A549 (cell line): ENCODE data around the gene SPRYD3. TPM values are rescaled to one million over a fixed set of nuclear protein-coding genes. Genes with fewer than 3 reads are reported as not detected.
"Not testable (repeated sequence)": the region's sequence is repeated elsewhere in the genome, so short reads cannot be mapped to it uniquely, and the experiment has no call there.

Source experiments
- ATAC-seq, 2 experiments: fragments of 200-7000 bp in 1 of 2; fragments of >200 bp in 1 of 2; cut with Nextera tagmentation in 1 of 2; cut with Tn5 transposase in 1 of 2; 3 replicates each; pipeline versions ENCODE4 v1.8.0 to v1.9.1; 2018 to 2020; ENCODE audit warnings: mild to moderate bottlenecking in 1 of 2, moderate library complexity in 1 of 2
- CTCF ChIA-PET: fragments of 300-600 bp; sonication (Branson Sonifier 250); formaldehyde crosslinking; extraction: SDS; loops from one replicate; lab custom pipeline; 2021; ENCODE audit warnings: antibody characterized with exemption, inconsistent platforms; lab: Yijun Ruan, JAX
- POLR2A ChIA-PET: fragments of 350-600 bp; formaldehyde crosslinking; extraction: SDS; loops from one replicate; lab custom pipeline; 2021; ENCODE audit warnings: antibody characterized with exemption, inconsistent platforms; lab: Yijun Ruan, JAX
- DNase-seq, 2 experiments: peaks; one replicate each; pipeline versions ENCODE4 v3.0.0 to v3.0.0-alpha.2; 2011 to 2016; ENCODE audit warnings: low read depth in 1 of 2, low spot score in 1 of 2
- FAIRE-seq: peaks from 2 replicates; lab custom pipeline; 2011; peaks lifted over from hg19 to GRCh38; lab: Jason Lieb, UNC
- H3K27ac ChIP-seq, 2 experiments: fragments of >200 bp; sonication (Bioruptor Twin); formaldehyde crosslinking; 3 replicates each; pipeline ENCODE4 v1.5.1; 2016 to 2017
- H3K4me1 ChIP-seq: fragments of >200 bp; sonication (Bioruptor Twin); formaldehyde crosslinking; 3 replicates; pipeline ENCODE4 v1.6.1; 2016
- H3K4me2 ChIP-seq: fragments of >200 bp; sonication (Bioruptor Twin); formaldehyde crosslinking; 3 replicates; pipeline ENCODE4 v1.6.1; 2016
- H3K4me3 ChIP-seq: fragments of >200 bp; sonication (Bioruptor Twin); formaldehyde crosslinking; 3 replicates; pipeline ENCODE4 v1.5.1; 2016
- H3K9me3 ChIP-seq: fragments of >200 bp; sonication (Bioruptor Twin); formaldehyde crosslinking; 3 replicates; pipeline ENCODE4 v1.6.1; 2016
- BHLHE40 ChIP-seq: IDR thresholded peaks from 2 replicates; pipeline ENCODE4 v1.6.1; 2012; ENCODE audit warnings: low read depth, low read length, inconsistent platforms
- EHF ChIP-seq: fragments of 250-450 bp; sonication (Bioruptor Pico); IDR thresholded peaks from 2 replicates; pipeline ENCODE4 v1.5.0; 2020; ENCODE audit warnings: mild to moderate bottlenecking
- EHMT2 ChIP-seq: fragments of 200-600 bp; sonication (generic); IDR thresholded peaks from 2 replicates; pipeline ENCODE4 v1.6.1; 2016; ENCODE audit warnings: antibody characterized with exemption, low read depth, mild to moderate bottlenecking, moderate library complexity
- ELK1 ChIP-seq: fragments of 150-350 bp; IDR thresholded peaks from 2 replicates; pipeline ENCODE4 v1.6.1; 2014; ENCODE audit warnings: low read depth, mild to moderate bottlenecking, low read length
- ESRRA ChIP-seq: fragments of 150-350 bp; IDR thresholded peaks from 2 replicates; pipeline ENCODE4 v1.6.1; 2014; ENCODE audit warnings: mild to moderate bottlenecking, low read length, borderline replicate concordance
- HES2 ChIP-seq: fragments of >200 bp; sonication (Bioruptor Twin); formaldehyde crosslinking; IDR thresholded peaks from 2 replicates; pipeline ENCODE4 v1.6.1; 2016
- HOXA7 ChIP-seq: fragments of 250-450 bp; sonication (Bioruptor Pico); IDR thresholded peaks from 2 replicates; pipeline ENCODE4 v1.5.0; 2020; ENCODE audit warnings: mild to moderate bottlenecking, moderate library complexity
- JUN ChIP-seq, 2 experiments: fragments of >200 bp; sonication (Bioruptor Twin); formaldehyde crosslinking; IDR thresholded peaks; 2 replicates in 1 of 2; 3 replicates in 1 of 2; pipeline ENCODE4 v1.6.1; 2016 to 2017
- KDM1A ChIP-seq: fragments of 200-600 bp; sonication (generic); IDR thresholded peaks from 2 replicates; pipeline ENCODE4 v1.6.1; 2016; ENCODE audit warnings: low read depth, mild to moderate bottlenecking
- NFE2L2 ChIP-seq: fragments of 150-350 bp; conservative IDR thresholded peaks from 2 replicates; pipeline ENCODE4 v1.6.1; 2014; ENCODE audit warnings: low read length
- PHF8 ChIP-seq: fragments of 200-600 bp; sonication (generic); IDR thresholded peaks from 2 replicates; pipeline ENCODE4 v1.6.1; 2016; ENCODE audit warnings: low read depth, mild to moderate bottlenecking, antibody characterized with exemption, moderate library complexity, borderline replicate concordance
- POLR2AphosphoS2 ChIP-seq: conservative IDR thresholded peaks from 2 replicates; pipeline ENCODE4 v1.6.1; 2012; ENCODE audit warnings: low read length, improper control_type of control experiment, inconsistent platforms
- RCOR1 ChIP-seq: fragments of 150-350 bp; IDR thresholded peaks from 2 replicates; pipeline ENCODE4 v1.6.1; 2014; ENCODE audit warnings: antibody characterized with exemption, low read length, low read depth
- REST ChIP-seq: fragments of 200-600 bp; sonication (generic); IDR thresholded peaks from 2 replicates; pipeline ENCODE4 v1.6.1; 2016; ENCODE audit warnings: antibody characterized with exemption, mild to moderate bottlenecking, moderate library complexity
- RFX5 ChIP-seq: fragments of 450-650 bp; IDR thresholded peaks from 2 replicates; pipeline ENCODE4 v1.7.1; 2014; ENCODE audit warnings: antibody characterized with exemption, mild to moderate bottlenecking, moderate library complexity
- RNF2 ChIP-seq: fragments of 200-600 bp; sonication (generic); IDR thresholded peaks from 2 replicates; pipeline ENCODE4 v1.6.1; 2016; ENCODE audit warnings: low read depth, mild to moderate bottlenecking, antibody characterized with exemption, moderate library complexity, borderline replicate concordance
- SMC3 ChIP-seq: fragments of >200 bp; sonication (Bioruptor Twin); formaldehyde crosslinking; IDR thresholded peaks from 3 replicates; pipeline ENCODE4 v1.6.1; 2018; ENCODE audit warnings: inconsistent platforms
- TFCP2L1 ChIP-seq: fragments of 250-450 bp; sonication (Bioruptor Pico); IDR thresholded peaks from 2 replicates; pipeline ENCODE4 v1.5.0; 2021; ENCODE audit warnings: mild to moderate bottlenecking
- ZC3H11A ChIP-seq: fragments of 450-650 bp; IDR thresholded peaks from 2 replicates; pipeline ENCODE4 v1.6.1; 2014; ENCODE audit warnings: antibody characterized with exemption, mild to moderate bottlenecking
- WGBS: methylation state at CpG from one replicate; pipeline ENCODE4 v1.1.6; 2017; ENCODE audit errors: missing lambda C conversion rate; 5-methylcytosine and 5-hydroxymethylcytosine counted together
- polyA plus RNA-seq, 4 experiments: library from polyadenylated mRNA; depleted of rRNA in 3 of 4; stranded (reverse); fragments of >200 nt; fragmentation: RNase III in 1 of 4; extraction: RNeasy Plus Mini Kit Qiagen cat#74134 plus additional on column Dnase treatment in 1 of 4; gene quantifications; 2 replicates in 3 of 4; 3 replicates in 1 of 4; pipeline ENCODE4 v1.2.3, GENCODE V29; 2011 to 2017
- TF ChIP-seq, protein P1 (sequence below): fragments of >200 bp; sonication (Bioruptor Twin); formaldehyde crosslinking; IDR thresholded peaks from 3 replicates; pipeline ENCODE4 v1.6.1; 2016
- TF ChIP-seq, protein P2 (sequence below): IDR thresholded peaks from 2 replicates; pipeline ENCODE4 v1.6.1; 2012

The SPRYD3 gene
- polyA plus RNA-seq, 2 of the 4 experiments (the other 2 are of a cell fraction) = 17.3 to 26.8 TPM

- TF ChIP-seq KDM1A = no peak
- TF ChIP-seq BHLHE40 = no peak
- TF ChIP-seq NFE2L2 = no peak
- TF ChIP-seq, all 56 proteins: peak for 0
These were observed 36.1 kb upstream of the SPRYD3 start (continued) for GRCh38 chr12:53115112-53115890.

GRCh38 chr12:53113951-53114350 lies 34.8 kb upstream of the SPRYD3 start:
- Histone ChIP-seq H3K4me1 (no peaks in the 10 kb centered on the region), H3K27ac (no peak overlapping the region), H3K4me2 (no peak overlapping the region), H3K4me3 (no peak overlapping the region), H3K9me3 (no peaks in the 10 kb centered on the region)
- FAIRE-seq (no peak), DNase-seq (no peak), ATAC-seq (no peak)
- ChIA-PET CTCF (interaction anchor here (0.8 to 1.1 kb wide), 3 partner anchors 14 to 48 kb away, joined by 4 to 8 read pairs (median 5); no protein-coding TSS in a partner anchor), POLR2A (no interaction called here)
- no peak for TF ChIP-seq RFX5

- ChIA-PET POLR2A (no interaction called here), CTCF (interaction anchor here (0.7 to 1.3 kb wide), 4 partner anchors 13 to 99 kb away, joined by 3 to 8 read pairs (median 4); no protein-coding TSS in a partner anchor)
- DNase-seq (no peak), FAIRE-seq (no peak), ATAC-seq (no peak)
- Histone ChIP-seq H3K4me2 (no peak overlapping the region), H3K27ac (no peak overlapping the region), H3K4me3 (no peak overlapping the region), H3K9me3 (no peaks in the 10 kb centered on the region), H3K4me1 (no peaks in the 10 kb centered on the region)
- whole genome bisulfite sequencing = 83% methylated on average over 12 of the region's 12 CpGs
- TF ChIP-seq POLR2AphosphoS2 (no peak), REST (no peak), BHLHE40 (no peak), EHMT2 (no peak), ELK1 (no peak), ESRRA (no peak), PHF8 (no peak), JUN (IDR thresholded peaks at IDR 0.05) (no peak), EHF (CRISPR knock-in tag) (no peak), RNF2 (no peak), ZC3H11A (no peak), HOXA7 (CRISPR knock-in tag) (no peak), SMC3 (no peak), TFCP2L1 (no peak), RFX5 (no peak), HES2 (no peak), RCOR1 (no peak)
- TF ChIP-seq, protein P1, sequence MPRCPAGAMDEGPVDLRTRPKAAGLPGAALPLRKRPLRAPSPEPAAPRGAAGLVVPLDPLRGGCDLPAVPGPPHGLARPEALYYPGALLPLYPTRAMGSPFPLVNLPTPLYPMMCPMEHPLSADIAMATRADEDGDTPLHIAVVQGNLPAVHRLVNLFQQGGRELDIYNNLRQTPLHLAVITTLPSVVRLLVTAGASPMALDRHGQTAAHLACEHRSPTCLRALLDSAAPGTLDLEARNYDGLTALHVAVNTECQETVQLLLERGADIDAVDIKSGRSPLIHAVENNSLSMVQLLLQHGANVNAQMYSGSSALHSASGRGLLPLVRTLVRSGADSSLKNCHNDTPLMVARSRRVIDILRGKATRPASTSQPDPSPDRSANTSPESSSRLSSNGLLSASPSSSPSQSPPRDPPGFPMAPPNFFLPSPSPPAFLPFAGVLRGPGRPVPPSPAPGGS = no peak
- TF ChIP-seq, protein P2, sequence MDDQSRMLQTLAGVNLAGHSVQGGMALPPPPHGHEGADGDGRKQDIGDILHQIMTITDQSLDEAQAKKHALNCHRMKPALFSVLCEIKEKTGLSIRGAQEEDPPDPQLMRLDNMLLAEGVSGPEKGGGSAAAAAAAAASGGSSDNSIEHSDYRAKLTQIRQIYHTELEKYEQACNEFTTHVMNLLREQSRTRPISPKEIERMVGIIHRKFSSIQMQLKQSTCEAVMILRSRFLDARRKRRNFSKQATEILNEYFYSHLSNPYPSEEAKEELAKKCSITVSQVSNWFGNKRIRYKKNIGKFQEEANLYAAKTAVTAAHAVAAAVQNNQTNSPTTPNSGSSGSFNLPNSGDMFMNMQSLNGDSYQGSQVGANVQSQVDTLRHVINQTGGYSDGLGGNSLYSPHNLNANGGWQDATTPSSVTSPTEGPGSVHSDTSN = no peak
These were observed 34.0 kb upstream of the SPRYD3 start for GRCh38 chr12:53113136-53113705.

- H3K4me3 ChIP-seq, DNase-seq, H3K4me2 ChIP-seq, H3K4me1 ChIP-seq, H3K9me3 ChIP-seq, FAIRE-seq, POLR2A ChIA-PET, ATAC-seq, H3K27ac ChIP-seq: not testable (repeated sequence)
- CTCF ChIA-PET = interaction anchor here (0.7 to 1.8 kb wide), 7 partner anchors 13 to 140 kb away, joined by 3 to 6 read pairs (median 3); no protein-coding TSS in a partner anchor
- 88% methylated on average over 6 of the region's 7 CpGs for WGBS
These were observed 33.2 kb upstream of the SPRYD3 start for GRCh38 chr12:53112431-53112830.
